NCI-H526 (cell line): ENCODE measurements around the gene OST4.
"Not testable (repeated sequence)": the region's sequence is repeated elsewhere in the genome, so short reads cannot be mapped to it uniquely, and the experiment has no call there.

Experiments used
- DNase-seq, 2 experiments: peaks; one replicate each; lab custom pipeline; 2025; lab: John Stamatoyannopoulos, UW

Gene OST4

GRCh38 chr2:27071277-27071989 lies at the start of gene OST4:
Gene OST4, minus strand, starts transcription at chr2:27071654.
- DNase-seq: peak; percentile 70 to 96

GRCh38 chr2:27119330-27119670 lies 47.8 kb upstream of the OST4 start:
- DNase-seq: not testable (repeated sequence)

GRCh38 chr2:27118525-27119329 lies 47.3 kb upstream of the OST4 start, which contains the start of gene CGREF1:
Gene CGREF1, minus strand, starts transcription at chr2:27119128. Its CDS starts 14,762 bp downstream, at chr2:27104366.
- peak in 1 of 2 experiments; percentile 68 for DNase-seq

GRCh38 chr2:27117995-27118524 lies 46.6 kb upstream of the OST4 start:
- no peak for DNase-seq

- DNase-seq: no peak
Measured at GRCh38 chr2:27115519-27115918, 44.1 kb upstream of the OST4 start.

GRCh38 chr2:27111392-27112078 lies 40.1 kb upstream of the OST4 start:
- not testable (repeated sequence) for DNase-seq

- DNase-seq: not testable (repeated sequence)
Measured at GRCh38 chr2:27110603-27111352, 39.3 kb upstream of the OST4 start.

- no peak for DNase-seq
Measured at GRCh38 chr2:27109083-27109482, 37.6 kb upstream of the OST4 start.

- no peak for DNase-seq
Measured at GRCh38 chr2:27108221-27108620, 36.8 kb upstream of the OST4 start.

- no peak for DNase-seq
Measured at GRCh38 chr2:27105981-27106380, 34.5 kb upstream of the OST4 start.

GRCh38 chr2:27102329-27102728 lies 30.9 kb upstream of the OST4 start:
- no peak for DNase-seq

- DNase-seq: no peak
Measured at GRCh38 chr2:27100036-27100435, 28.6 kb upstream of the OST4 start.

- no peak for DNase-seq
Measured at GRCh38 chr2:27099334-27099955, 28.0 kb upstream of the OST4 start.

GRCh38 chr2:27097341-27097740 lies 25.9 kb upstream of the OST4 start:
- no peak for DNase-seq

- no peak for DNase-seq
Measured at GRCh38 chr2:27096748-27097297, 25.4 kb upstream of the OST4 start.

GRCh38 chr2:27095745-27096651 lies 24.5 kb upstream of the OST4 start:
- DNase-seq: peak in 1 of 2 experiments; percentile 68

- no peak for DNase-seq
Measured at GRCh38 chr2:27095427-27095744, 23.9 kb upstream of the OST4 start.

- DNase-seq: no peak
Measured at GRCh38 chr2:27094353-27094984, 23.0 kb upstream of the OST4 start.
